Fibroblast of skin of back (primary cell): Measurements from ENCODE around the gene SHISAL1.

Experiments used
- DNase-seq: peaks from one replicate; pipeline ENCODE4 v3.0.0-alpha.2; 2013

SHISAL1 gene

DNA sequence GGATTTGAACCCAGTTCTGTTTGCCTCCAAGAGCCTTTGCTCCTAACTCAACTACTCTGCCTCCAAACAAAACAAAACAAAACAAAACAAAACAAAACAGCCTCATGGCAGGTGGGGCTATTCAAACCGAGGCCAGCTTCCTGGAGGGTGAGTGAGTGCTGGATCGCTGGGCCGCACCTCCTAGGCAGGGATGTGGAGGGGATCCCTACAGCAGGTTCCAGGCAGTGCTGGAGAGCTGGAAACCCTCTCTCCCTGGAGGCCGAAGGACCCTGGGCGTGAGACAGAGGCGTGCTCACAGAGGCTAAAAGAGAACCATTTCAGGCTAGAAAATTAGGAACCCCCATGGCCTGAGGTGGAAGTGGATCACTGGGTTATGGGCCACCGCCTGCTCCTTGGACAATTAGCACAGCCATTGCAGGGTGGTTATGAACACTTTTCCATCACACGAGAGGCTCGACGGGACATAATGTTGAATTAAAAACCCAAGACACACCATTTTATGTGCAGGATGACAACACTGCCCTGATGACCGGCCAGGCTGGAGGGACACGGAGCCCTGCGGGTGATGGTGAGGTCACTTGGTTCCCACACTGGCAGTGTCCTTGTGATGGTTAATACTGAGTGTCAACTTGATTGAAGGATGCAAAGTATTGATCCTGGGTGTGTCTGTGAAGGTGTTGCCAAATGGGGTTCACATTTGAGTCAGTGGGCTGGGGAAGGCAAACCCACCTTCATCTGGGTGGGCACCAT lies 35.2 kb downstream of the SHISAL1 start:
- no peak for DNase-seq

DNA sequence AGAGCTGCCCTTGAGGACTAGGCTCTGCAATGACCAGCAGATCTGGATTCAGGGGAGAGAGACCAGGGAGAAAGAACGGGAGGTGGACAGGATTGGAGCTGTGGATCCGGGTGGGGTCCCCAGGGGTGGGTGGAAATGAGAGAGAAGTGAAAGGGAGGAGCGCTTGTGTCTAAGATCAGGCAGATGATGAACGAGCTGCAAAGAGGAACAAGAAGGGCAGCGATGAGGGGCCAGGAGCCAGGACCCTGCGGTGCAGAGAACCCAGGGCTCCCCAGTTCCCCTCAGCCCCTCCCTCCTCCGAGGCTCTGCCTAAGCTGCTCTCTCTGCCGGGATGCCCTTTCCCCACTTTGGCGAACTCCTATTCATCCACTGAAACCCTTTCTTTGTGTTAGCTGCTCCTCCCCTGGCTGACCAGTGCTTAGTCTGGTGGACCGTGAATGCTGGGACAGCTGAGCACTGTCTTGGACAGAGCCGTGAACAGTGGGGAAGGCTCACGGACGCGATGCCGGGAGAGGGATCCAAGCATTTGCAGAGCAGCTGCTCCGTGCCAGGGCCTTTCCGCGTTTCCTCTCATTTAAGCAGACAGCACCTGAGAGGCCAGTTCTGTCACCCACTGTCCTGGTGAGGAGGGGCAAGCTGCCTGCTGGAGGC lies 35.9 kb downstream of the SHISAL1 start:
- no peak for DNase-seq

DNA sequence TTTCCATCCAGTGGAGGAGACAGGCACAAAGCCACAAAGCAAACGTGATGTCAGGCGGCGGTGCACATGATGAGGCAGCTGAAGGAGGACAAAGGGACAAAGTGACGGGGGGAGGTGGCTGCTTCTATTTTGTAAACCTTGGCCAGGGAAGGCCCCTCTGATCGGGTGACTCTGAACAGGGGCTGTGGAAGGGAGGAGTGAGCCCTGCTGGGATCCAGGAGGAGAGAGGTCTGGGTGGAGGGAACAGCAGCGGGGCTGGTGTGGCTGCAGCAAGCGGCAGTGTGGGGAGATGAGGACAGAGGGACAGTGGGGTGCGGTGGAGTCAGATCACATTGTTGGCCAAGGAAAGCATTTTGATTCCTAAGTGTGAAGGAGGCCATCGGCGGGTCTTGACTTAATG lies 36.7 kb downstream of the SHISAL1 start:
- DNase-seq: no peak

DNA sequence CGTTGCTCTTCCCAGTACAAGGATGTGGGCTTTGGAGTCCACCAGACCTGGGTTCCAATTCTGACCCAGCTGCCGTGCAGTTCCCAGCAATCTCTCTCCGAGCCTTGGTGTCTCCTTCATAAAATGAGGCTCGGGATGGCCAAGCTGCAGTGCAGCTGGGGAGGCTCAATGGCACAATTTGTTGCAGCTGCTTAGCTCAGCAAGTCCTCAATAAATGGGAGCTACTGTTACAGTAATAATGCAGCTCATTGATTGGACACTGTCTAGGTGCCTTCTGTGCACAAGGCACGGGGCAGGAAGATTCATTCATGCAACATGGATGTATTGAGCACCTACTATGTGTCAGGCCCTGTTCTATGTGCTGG lies 37.1 kb downstream of the SHISAL1 start:
- DNase-seq: no peak

DNA sequence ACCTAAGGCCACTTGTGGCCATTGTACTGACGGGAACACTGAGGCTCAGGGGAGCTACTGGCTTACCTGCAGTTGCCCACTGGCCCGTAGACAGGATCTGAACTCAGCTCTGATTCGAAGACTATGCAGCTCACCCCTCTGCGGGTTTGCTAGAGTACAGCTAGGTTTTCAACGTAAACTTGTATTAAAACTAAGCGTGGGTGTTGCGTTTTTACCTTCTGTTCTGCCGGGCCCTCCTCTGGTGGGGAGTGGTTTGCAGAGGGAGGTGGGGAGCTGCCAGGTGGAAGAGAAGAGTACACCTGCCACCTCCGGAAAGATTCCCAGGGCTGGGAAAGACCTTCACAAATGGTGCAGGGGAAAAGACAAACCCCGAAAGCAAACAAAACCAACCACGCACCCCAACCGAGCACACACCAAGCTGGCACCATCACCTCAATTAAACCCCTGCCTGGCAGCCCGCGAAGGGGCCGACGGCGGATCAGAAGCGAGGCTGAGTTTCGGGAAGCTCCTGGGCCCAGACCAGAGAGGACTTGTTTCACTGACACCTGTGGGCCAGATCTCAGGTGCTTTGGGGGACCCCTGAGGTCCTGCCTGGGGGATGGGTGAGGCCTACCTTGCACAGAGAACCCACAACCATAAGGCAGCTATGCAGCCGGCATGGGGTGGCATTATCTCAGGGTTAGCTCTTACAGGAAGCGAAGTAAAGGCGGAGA lies 37.7 kb downstream of the SHISAL1 start:
- DNase-seq: no peak

DNA sequence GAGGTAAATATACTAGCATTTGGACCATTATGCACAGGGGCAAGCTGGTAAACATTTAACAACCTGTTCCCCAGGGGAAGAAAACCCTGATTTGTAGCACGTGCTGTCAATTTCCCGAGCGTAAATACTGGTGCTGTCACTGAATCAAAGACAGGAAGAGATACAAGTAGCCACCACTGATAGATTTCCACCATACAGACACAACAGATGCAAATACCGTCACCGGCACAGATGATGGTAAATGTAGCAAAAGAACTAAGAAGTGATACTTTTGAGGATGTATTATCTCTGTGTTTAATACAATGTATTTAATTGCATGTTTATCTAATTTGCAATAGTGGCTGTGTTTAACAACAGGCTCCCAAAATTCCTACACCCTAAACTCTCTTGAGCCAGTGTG lies 39.6 kb downstream of the SHISAL1 start:
- DNase-seq: no peak

DNA sequence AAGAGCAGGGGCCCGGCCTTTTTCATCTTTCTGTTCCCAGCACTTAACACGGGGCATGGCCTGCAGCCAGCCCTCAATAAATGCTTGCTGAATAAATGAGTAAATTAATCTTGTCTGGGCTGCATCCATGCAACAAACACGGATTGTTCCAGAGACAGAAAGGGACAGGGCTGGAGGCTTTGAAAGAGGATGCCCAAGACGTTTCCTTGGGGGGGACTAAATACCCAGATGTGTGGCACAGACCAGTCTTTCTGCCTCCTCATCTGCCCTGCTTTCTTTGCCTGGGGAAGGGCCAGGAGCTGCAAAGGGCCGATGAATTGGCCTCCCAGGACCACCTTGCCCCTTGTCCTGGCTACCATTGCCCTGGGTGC lies 40.4 kb downstream of the SHISAL1 start:
- no peak for DNase-seq

DNA sequence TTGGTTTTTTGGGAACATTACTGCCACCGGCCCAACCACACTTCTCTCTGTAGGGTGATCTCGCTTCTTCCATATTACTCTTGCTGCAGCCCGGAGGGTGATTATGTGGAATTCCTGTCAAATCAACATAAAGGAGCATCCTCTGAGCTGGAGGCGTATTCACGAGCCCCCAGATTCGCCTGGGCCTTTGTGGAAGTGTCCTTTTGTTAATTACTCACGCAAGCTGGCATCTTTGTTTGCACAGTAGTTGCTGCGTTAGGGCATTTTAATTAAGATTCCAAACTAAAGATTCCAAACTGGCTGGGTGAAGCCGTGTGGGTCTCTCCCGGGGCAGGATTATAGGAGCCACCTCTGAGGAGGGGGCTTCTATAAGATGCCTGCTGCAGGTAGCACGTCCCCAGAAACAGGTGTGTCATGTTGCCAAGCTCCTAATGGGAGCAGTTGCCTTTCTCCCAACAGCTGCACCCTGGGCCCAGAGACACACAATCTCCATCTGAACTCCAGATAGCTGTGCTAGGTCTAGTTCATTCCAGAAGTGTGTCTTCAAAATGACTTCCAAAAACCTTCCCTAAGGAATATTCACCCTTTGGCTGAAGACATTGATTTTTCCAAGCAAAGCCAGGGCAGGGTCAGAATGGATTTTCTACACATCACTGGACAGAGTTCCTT lies 40.9 kb downstream of the SHISAL1 start:
- no peak for DNase-seq

DNA sequence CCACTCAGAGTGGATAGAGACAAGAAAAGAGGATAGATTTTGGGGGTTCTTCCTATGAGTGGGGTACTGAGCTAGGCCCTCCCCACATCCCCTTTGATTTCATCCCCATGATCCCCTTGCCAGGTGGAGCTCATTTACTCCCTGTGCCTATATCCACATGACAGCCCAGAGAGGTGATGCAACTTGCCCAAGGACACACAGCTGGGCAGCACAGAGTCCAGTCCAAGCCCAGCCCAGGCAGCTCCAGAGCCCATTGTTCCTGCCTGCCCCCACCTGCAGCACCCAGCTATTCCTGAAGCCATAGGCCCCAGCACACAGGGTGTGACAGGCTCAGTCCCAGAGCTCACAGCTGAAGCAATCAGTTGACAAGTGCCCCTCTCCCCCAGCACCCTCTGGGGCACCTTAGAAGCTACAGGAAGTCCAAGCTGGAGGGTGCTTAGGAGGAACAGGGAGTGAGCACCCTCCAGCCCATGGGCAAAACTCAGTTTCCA lies 41.7 kb downstream of the SHISAL1 start:
- no peak for DNase-seq

DNA sequence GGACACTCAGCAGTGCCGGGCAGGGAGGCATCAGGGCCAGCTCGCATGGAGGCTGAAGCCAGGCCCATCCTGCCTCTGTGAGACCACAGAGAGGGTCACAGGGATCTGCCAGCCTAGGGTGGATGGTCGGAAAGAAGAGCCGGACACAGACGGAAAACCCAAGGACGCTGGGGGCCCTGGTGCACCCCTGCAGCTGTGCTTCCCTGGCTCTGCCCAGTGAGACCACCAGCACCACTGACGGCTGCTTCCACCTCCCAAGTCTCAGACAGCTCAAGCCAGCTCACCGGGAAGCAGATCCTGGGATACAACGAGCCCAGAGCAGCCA lies 42.2 kb downstream of the SHISAL1 start:
- DNase-seq: no peak

DNA sequence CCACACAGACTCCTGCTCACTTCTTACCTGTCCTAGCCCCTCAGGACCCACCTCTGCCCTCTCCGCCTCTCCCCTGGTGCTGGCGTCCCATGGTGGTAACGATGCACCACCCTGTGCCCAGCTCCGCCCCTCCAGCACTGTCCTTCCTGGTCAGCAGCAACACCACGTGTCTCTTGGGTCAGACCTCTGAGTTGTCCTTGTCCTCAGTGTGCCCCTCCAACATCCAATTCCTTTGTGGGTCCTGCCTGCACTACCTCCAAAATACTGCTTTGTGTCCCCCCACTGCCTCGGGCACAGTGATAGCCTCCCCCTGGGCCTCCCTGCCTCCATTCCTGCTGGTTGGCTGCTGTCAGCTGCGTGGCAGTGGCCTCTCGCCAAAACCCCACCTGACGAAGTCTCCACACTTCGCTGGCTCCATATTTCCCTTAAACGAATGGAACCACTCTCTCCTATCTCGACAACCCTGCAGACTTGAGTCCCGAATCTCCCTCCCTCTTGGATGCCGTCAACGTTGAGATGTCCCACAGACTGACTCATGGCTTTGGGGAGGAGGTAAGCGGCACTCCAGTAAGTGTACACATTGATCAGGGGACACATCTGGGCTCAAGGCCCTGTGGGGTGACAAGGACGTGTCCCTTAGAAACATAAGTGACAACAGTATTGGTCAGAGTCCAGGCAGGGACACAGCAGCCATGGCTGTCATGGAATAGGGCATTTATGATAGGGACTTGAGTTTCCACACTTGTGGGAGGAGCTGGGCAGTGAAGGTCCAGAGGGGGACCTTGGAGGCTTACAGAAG lies 42.8 kb downstream of the SHISAL1 start:
- no peak for DNase-seq

DNA sequence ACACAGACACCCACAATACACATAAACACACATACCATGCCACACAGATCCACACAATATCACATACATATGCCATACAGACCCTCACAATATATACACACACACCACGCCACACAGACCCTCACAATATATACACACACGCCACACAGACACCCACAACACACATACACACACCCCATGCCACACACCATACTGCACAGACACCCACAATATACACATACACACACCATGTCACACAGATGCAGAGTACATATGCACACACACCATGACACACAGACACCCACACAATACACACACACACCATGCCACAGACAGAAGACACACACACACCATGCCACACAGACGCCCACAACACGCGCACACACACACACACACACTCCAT lies 43.6 kb downstream of the SHISAL1 start:
- no peak for DNase-seq

DNA sequence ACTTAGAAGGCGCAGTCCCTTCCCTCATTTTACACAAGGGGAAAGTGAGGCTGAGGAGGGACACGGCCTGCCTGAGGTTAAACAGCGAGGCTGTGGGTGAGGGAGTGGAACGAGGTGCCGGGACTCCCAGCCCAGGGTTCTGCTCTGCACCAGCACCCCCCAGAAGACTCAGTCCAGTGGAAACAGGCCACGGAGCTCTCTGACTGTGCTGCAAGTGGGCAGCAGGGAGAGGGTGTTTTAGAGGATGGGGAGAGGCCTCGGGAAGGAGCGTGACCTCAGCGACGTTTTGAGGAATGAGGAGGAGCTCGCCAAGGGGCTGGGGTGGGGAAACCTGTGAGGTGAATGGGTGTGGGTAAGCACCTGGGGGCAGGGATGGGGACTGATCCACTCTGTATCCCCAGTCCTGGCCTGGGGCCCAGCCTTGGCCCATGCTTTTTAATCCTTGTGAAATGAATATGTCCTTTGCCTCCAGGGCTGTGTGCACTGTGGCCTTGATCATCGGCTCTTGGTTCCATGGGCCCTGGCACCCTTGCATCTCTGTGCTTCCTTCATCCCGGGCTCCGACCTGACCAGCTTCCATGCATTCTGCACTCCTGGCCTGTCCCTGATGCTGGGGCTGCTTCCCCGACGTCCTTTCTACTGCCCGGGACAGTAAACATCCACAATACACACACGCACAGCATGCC lies 44.2 kb downstream of the SHISAL1 start:
- DNase-seq: no peak

DNA sequence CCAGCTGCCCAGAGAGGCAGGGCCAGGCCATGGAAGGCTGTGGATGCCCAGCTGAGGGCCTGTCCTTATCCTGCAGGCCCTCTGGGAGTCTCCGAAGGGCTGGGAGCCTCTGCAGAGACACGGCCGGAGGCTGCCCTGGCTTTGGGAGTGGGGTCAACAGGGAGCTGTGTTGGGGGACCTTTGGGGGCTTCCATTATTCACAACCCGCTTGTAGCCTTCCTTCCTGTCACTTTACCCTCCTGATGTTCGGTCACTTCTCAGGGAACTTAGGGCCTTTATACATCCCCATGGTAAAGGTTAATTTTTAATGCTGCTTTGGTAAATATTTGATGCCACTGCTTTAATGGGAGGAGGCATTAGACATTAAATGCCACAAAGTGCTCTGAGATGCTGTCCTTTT lies 44.9 kb downstream of the SHISAL1 start:
- no peak for DNase-seq

DNA sequence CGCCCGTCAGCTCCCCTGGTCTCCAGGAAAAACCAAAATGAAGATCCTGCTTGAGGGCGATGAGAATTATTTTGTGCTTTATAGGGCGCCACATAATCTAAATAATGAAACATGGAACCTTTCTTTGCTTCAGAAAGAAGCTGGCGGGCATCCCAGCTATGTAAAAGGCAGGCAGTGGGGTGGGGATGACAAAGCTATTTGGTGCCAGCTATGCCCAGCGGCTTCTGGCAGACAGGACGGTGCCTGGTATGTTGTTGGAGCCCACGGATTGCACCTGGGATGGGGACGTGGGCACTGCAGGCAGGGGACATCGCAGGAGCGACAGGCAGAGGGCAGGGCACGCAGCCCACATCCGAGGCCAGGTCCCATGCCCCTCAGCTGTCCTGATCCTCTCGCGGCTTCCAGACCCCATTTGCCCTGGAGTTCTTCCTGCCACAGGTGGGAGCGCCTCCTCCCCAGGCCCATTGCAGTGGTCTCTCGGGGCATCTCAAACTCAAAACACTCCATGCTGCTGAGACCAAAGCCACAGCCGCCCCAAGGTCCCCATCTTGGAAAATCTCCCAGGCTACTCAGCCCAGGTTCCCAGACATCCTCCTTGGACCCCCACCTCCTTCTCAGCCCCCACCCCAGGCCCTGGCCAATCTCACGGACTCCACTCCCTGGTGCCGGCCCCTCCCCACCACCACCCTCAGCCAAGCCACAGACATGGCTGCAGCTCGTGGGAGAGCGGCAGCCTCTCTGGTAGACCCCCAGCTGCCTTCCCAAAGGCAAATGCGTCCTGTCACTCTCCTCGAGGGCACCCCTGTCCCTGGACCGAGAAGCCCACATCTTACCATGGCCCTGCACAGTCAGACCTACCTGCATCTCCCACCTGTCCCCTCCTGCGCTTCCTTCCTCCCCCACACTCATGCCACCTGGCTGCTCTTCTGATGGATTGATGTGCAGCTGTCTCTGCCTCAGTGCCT lies 45.7 kb downstream of the SHISAL1 start:
- no peak for DNase-seq

DNA sequence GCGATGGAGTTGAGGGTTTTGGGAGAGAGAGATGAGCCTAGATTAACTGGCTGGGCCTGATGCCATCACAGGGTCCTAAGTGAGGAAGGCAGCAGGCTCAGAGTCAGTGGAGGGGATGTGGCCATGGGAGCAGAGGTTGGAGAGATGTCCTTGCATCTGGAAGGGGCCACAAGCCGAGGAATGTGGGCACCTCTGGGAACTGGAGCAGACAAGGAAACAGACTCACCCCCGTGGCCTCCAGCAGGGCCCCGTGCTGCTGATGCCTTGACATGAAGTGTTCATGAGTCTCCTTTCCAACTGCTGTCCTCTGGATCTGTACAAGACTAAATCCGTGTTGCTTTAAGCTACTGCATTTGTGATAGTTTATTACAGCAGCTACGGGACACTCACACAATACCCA lies 49.2 kb downstream of the SHISAL1 start:
- DNase-seq: no peak

DNA sequence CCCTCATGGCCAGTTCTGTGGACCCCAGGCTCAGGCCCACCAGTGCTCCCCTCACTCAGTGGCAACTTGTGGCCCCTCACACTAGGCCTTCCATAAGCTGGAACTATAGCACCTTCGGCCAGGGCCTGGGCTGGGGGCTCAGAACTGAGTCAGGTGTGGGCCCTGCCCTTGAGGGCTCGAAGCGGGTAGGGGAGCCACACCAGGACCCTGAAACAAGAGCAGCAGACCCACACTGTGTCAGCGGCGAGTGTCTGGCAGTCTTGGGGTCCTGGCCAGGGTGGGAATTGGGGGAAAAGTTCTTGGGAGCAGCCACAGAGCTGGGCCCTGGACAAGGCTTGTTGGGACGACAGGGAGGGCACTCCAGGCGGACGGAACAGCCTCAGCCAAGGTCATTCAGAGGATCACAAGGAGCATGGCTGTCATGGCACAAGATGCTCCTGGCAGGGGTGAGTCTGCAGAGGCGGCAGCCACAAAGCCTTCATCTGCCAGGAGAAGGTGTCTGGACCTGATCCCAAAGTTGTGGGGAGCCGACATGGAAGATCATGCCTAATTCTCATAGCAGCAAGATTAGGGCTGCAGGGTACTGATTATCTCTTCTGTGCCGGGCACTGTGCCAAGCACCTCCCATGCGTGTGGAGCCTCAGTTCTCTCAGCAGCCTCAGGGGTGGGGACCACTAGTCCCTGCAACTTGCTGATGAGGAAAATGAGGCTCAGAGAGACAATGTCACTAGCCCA lies 50.7 kb downstream of the SHISAL1 start:
- no peak for DNase-seq

DNA sequence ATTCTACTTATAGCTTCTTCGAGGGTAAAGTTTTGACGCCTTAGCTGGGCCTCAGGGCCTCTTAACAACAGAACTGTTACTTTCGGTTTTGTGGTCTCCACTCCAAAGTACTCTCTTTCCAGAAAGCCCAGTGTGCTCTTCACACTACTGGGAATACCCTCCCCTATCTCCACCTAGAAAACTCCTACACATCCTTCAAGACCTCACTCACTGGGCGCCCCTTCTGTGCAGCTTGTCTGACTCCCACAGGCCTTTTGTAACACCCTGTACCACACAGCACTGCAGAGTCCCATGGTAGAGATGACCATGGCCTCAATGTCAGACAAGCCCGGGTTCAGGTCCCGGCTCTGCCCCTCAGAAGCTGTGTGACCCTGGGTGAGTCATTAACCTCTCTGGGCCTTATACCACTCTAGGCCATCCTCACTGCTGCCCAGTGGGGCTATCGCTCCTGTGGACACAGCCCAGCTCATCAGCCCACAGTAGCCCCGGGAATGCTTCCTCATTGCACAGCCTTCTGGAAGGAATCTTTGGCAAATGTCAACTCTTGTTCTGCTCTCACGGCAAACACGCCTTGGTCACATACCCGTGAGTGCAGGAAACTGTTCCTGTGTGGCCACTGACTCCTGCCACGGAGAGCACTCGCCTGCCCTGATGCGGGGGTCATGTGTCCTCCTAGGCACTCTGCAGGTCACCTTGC lies 51.4 kb downstream of the SHISAL1 start:
- no peak for DNase-seq
